ENCODE measurements around the gene KCNK1.

The KCNK1 gene

DNA sequence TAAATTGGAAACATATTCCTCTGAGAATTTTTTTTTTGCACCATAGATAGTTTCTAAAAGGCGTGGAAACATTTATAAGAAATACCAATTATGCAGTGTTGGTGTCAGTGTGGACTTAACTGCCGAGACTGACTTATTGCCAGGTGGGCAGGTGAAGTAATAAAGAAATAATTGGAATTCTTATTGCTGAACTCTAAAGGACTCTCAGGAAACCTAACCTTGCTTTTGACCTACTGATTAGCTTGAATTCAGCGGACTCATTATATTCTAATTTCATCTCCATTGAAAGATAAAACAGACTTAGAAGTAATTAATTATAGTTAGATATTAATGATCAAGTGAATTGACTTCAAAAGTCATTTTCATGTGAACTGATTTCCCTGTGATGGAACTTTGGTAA, 26.3 kb downstream of the KCNK1 start:
- no peak for DNase-seq

DNA sequence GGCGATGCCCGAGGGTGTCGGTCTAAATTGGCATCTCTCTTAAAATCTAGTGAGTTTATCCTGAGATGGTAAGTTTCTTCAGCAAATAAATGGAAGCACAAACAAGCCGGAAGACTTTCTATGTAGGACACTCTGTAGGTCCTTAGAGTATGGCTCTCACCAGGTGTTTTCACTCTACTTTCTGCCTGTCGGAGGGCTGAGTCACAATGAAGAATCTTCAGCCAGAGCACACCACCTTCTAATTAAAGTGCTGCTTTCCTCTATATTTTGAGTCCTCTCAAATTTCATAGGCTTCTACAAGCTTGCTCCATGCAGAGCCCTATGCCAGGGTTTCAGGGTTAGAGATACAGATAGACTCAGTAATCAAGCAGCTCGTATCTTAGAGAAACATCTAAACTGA, 27.1 kb downstream of the KCNK1 start:
- DNase-seq = no peak

DNA sequence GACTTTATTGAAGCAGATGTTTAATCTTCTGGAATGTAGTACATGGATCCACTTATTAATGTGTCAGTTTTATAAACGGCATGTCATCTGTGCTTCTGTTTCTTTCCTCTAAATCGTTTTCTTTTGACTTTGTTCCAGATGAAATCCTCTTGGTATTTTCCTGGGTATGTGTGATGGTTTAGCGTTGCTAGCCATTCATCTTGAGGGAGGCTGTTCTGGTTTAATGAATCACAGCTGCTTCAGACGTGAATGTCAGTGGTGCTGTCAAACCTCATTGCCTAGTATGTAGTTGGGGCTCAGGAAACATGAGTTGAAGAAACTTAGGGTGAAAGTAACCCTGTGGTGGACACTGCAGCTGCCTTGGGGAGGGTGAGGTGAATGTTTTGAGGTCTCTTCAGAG, 33.2 kb downstream of the KCNK1 start:
- DNase-seq = no peak

DNA sequence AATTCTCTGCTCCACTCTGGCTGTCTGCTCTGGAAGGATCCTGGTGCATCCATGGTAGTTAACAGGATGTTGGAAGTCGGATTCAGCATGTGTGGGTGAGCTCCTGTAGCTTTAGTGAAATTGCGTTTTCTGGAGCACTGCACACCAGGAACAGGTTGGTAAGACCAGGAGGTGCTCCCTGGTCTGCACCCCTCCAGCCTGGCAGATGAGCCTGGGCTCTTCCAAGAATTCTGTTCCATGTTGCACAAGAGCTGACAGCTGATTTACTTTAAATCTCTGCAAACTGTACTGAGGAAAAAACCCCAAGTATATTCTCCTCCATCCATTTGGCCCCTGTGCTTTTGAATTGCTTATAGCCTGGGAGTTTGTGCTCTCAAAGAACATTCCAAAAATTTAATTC, 33.7 kb downstream of the KCNK1 start:
- DNase-seq = no peak

DNA sequence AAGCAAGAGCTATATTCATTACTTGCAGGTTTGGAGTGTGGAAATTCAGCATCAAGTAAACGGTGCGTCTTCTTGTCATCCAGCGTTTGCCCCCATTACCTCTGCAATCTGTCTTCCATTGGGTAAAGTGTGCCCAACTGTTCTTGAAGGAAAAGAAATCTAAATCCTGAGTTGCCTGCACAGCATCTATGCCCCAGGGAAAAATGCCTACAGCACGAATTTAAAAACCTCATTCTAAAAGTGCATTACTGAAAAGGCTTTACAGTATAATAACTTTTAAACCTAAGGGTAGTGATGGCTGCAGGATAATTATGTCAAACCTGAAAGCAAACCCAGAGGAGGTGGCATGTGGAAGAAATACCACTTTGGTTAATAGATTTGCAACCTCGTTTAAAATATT, 37.2 kb downstream of the KCNK1 start:
- no peak for DNase-seq

DNA sequence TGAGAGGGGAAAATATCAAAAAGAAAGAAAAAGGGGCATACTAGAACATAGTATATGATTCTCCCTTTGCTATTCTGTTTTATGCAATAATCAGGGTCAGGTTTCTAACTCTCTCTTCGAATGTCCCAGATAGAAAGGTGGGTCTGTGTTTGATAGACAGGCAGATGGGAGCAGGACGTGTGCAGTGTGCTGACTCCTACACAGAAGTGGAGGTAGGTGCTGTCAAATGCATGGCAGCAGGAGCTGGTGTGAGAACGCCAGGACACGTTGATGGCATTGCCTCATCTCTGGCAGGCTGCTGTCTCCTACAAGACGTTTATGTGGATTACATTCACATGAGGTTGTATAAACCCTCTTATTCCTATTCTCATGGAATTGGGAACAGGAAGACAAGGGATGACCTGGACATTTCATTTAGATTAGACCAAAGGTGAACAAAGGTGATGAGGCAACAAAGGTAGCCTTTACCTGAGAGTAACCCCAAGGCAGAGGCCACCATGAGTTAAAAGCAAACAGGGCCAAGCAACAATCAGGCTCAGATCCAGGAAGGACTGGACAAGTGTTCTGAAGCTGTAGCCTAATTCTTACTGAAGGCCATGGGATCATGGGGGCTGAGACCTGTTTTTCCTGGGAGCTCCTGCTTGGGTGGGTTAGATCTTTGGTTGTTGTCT, 37.8 kb downstream of the KCNK1 start:
- DNase-seq = no peak

DNA sequence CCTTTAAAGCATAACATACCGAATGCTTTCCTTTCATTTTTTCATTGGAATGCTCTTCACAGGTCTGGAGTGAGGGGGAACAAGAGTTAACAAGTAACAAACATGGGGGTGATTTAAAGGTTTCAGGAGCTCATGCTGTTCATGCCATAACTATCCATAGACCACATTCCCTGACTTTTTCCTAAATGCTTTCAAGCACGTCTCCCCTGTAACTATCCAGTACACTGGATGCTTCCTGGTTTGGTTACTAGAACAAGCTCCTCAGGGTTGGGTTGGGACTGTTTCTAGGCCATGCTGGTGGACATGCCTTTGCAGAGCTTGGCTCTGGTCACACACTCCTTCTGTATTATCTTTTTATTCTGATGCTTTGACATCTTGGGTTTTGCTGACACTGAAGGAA, 38.6 kb downstream of the KCNK1 start:
- DNase-seq = no peak

DNA sequence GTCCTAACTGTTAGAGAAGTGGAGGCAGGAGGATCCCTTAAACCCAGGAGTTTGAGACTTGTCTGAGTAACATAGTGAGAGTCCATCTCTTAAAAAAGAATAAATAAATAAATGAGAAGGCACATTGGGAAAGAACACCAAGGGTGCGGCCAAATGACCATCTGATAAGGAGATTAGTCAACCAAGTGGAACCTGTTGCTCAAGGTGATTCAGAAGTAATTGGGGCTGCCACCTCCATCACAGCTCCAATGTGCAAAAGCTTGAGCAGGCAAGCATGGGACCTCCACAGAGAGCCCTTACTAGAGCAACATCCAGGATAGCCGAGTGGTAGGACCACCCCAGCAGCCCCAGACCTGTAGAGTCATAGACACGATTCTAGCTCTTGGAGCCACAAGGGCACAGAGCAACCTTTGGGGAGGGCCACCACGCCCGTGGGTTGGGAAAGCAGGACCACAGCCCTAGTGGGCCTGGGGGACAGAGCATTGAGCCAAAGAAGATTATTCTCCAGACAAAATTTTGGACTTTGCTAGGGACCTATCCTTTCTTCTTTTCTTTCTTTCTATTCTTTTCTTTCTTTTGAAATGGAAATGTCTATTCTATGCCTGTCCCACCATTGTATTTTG, 40.9 kb downstream of the KCNK1 start:
- no peak for DNase-seq

DNA sequence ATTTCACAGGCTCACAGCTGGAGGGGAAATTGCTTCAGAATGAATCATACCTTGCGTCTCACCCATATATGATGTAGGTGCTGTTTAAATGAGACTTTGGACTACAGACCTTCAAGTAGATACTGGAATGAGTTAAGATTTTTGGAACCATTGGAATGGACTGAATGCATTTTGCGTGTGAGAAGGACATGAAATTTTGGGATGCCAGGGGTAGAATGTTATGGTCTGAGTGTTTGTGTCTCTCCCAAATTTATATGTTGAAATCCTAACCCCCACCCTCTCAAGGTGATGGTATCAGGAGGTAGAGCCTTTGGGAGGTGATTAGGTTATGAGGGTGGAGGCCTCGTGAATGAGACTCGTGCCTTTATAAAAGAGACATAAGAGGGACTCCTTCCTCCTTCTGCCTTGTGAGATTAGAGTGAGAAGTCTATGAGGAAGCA, 41.4 kb downstream of the KCNK1 start:
- DNase-seq = no peak

DNA sequence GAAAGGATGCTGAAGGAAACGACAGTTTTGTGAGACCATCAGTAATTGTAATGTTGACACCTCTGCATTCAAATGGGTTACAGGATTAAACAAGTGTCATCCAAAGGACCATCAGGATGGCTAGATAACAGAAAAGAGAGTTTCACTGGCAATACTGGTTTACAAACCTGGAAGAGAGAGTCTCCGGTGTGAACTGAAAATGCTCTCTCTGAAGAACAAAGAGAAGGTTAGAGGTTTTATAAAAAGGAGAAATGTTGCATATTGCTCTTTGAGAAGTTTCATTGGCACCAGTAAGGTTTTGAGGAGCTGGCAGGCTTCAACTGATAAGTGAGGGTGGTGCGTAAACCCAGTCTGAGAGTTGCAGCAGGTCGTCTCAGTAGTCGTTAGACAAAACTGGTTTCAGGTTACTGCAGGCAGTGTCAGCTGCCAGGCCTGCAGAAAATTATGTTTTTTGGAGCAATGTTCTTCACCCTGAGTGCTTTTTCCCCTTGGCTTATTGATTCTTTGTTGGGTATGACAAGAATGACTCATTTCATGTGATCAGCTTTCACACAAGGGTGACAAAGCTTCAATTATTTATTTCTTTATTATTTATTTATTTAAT, 42.2 kb downstream of the KCNK1 start:
- DNase-seq = no peak

DNA sequence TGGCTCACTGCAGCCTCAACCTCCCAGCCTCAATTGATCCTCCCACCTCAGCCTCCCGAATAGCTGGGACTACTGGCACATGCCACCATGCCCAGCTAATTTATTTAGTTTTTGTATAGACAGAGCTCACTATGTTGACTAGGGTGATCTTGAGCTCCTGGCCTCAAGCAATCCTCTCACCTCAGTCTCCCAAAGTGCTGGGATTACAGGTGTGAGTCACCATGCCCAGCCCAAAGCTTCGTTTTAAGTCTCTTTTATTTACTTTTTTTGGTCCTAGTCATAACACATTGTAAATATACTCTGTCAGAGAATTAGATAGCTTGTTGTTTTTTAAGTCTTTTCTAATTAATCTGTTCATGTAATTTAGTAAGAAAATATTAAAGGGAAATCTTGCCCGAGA, 42.8 kb downstream of the KCNK1 start:
- DNase-seq = no peak

DNA sequence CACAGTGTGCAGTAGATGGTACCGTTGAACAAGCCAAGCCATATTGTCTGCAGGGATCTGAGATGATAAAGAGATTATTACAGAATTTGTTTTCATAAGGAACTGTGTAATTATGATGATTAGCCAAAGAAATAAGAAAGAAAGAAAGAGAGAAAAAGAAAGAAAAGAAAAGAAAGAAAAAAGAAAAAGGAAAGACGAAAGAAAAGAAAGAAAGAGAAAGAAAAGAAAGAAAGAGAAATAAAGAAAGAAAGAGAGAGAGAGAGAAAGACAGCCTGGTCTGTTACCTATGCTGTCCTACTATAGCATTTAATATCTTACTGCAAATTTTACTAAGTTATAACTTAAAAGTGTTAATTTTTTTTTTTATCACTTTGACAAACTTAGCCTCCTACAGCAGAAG, 43.6 kb downstream of the KCNK1 start:
- no peak for DNase-seq

DNA sequence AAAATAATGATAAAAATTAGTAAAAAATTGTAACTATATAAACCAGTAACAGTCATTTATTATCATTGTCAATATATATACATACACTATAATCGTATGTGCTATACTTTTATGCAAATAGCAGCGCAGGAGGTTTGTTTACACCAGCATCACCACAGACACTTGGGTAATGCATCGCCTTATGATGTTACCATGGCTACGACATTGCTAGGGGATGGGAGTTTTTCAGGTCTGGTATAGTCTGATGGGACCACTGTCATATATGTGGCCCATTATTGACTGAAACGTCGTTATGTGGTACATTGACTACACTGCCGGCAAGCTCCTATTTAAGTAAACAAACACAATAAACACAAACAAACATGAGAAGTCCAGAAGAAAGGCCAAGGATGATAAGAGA, 45.6 kb downstream of the KCNK1 start:
- DNase-seq = no peak

DNA sequence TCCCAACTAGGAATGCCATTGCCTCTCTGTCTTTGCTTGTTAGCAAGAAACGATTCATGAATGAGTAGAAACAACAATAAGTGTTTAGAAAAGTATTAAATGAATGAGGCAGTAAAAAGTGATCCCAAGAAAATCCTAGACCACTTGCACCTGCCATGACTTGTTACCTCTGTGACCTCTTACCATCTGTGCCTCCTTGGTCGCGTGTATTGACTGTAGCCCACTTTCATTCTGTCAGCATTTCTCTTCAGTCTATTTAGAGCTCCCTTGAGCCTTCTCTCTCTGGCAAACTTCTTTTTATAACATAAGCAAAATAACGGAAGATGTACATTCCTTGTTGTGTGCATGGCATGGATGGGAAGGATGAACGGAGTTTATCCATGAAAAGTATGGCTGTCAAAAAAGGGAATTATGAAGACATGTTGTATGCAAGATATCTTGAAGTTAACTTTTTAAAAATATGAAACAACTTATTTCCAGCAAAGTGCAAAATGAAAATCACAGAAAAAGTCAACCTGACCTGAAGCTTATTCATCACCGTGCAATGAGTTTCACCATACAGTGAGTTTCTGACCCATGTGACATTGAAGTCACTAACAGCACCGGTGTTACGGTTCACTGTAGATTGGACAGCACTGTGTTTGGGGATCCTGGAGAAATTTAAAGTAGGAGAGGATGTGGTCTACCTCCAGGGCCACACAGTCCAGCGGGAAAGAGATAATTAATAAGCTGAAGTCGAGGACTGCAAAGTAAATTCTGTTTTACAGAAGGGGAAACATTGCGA, 47.7 kb downstream of the KCNK1 start:
- DNase-seq = no peak

DNA sequence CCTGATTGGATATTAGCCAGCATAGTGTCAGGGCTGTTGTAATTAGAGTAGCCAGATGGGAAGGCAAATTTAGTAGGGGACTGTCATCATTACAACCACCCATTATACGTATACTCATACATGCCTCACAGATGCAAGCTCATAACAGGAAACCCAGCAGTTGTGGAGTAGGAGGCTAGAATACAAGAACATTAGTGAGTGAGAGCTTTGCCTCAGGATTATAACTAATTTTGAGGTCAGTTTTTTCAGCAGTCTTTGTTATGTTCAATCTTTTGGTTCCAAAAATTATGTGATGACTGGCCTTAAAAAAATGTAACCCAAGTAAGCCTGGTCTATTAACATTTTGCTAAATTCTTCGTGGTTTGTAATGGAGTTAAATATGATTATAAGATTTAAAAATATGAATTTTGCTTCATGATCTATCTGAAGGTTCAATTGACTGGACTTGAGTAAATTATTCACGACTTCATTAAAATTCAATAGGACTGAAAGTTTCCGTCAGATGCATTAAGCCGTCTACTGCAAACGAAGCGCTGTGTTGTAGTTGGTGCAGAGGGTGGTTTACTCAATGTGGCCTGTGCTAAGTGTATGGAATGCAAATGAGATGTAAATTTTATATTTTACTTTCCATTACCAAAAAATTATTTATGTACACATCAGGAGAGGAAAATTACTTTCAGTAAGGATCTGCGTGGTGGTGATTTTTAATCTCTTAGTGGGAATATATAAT, 48.8 kb downstream of the KCNK1 start:
- no peak for DNase-seq

DNA sequence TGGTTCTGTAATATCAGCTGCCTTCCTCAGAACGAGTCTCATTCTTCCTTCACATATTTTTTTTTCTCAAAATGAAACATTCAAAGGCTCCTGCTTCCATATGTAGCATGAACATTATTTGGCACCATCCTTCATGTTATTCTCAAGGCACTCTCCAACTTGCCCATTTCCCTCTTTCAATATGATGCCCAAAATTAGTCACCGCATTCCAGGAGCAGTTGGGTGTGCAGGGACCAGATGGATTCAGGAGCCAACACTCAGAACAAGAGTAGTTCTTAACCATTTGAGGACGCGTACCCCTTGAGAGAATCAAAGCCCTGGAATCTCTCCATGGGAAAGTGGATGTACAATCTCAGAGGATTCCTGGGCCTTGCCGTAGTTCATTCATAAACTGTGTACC, 50.3 kb downstream of the KCNK1 start:
- no peak for DNase-seq

DNA sequence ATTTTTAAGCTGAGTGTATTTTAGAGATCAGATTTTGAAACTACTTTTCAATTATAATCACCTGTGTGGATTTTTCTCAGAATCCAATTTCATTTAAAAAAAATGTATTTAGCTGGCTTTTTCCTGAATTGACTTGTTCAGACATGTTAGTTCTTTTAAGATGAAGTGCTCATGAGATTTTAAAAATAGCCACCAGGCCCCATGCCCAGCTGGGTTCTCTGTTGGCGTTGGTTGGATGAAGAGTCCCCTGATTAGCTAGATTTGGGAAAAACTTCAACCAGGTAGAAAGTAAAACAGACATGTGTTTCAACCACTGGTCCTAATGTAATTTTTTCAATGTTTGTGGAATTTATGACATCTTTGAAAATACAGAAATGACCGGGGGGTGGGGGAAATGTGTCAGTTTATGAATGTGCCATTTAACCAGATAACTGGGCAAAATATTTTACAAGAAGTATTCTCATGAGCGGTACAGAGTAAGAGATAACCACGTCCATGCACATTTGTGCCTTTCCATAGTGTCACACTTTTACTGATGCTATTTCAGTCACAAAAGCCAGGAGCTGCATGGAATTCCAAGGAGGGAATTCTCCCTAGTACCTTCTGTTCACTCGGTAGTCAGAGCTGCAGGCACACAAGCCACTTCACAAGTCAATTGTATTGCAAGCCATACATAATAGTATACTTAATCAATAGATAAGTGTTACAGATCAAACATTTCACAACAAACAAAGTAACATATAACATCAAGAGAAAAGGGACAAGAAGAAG, 51.1 kb downstream of the KCNK1 start:
- DNase-seq = no peak

DNA sequence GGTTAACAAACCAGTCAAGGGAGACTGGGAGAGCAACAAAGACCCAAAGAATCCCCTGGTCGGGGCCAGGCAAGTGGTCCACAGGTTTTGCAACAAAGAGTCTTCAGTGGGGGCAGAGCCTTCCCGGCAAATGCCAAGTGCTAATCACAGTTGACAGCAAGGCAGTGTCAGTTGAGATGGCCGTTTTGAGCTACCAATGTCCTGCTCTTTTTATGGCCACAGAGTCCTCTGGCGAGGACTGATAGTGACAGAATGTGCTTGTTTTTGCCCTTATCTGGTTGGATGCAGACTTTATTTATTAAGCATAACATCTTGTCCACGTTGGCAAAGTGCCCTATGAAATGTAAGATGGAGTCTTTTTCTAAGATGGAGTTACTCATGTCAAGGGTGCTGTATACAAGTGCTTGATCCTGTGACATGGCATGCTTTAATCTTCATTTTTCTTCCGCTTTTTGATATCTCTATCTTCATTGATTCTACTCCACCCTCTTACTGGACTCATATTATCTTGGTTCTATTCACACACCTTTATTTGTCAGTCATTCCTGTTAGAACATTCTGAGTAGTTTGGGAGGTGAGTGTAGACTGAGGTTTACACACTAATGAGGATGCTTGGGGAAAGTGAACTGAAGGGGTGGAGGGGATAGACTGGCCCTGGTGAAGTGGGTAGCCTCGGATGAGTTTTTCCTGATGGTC, 51.8 kb downstream of the KCNK1 start:
- DNase-seq = no peak

DNA sequence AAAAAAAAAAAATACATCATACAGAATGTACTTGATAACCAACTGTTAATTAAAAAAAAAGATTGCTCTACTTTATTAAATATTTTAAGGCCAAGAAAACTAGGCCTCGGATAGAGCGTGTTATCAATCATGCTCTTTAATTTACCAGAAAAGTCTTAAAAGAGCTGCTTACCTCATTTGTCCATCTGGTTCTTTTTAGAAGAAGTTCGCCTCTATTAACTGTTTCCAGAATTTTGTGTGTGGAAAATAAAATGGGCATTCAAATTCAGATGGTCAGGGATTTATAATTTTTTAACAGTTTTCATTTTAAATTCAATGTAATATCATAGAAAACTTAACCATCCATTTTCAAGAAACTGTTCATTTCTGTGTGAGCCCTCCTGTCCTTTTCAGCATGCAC, 53.8 kb downstream of the KCNK1 start:
- DNase-seq = no peak

DNA sequence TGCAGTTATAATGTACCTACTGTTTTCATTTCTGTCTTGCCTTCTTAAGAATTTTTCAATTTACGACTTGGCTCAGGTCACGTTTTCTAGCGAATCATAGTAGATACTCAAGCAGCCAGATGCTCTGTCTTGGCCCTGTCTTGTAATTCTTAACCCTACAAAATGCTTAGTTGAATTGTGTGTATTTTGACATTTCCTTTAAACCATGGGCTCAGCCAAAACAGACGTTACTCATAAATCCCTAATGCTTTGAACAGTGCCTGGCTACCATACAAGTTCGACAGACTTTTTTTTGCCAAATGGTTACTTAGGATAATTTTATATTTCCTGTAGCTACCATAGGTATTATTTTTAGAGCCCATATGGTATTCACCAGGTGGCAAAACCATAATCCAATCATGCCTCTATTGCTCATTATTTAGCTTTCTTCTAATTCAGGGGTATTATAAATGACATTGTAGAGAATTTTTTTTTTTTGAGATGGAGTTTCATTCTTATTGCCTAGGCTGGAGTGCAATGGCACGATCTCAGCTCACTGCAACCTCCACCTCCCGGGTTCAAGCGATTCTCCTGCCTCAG, 54.3 kb downstream of the KCNK1 start:
- DNase-seq = no peak

DNA sequence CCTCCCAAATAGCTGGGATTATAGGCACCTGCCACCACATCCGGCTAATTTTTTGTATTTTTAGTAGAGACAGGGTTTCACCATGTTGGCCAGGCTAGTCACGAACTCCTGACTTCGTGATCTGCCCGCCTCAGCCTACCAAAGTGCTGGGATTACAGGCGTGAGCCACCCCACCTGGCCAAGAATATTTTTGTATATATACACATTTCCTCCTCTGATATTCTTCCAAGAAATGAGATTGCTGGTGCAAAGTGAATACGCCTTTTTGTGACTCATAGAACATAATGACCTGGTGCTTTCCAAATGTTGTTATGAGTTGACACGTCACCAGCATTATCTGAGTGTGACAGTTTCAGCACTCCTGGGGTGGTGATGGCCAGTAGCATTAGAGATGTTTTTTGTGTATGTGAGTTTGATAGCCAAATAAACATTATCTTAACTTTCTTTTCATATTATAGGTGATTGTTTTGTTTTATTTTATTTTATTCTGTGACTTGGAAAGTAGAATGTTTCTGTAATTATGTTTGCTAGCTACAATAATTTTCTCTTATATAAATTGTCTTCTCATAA, 54.9 kb downstream of the KCNK1 start:
- peak; percentile 20 for DNase-seq

Data from COR-L47 (cell line).